GM12872 (cell line): Measurements from ENCODE around the gene TTLL9.

Source experiments
- CTCF ChIP-seq: IDR thresholded peaks from 3 replicates; pipeline ENCODE4 v1.5.1; 2011; ENCODE audit warnings: low read depth, mild to moderate bottlenecking, low read length, moderate library complexity; ENCODE audit not compliant: insufficient read depth

TTLL9 gene

GRCh38 chr20:31981784-31982183 lies 111.3 kb downstream of the TTLL9 start:
- TF ChIP-seq CTCF = no peak

- TF ChIP-seq CTCF = no peak
Measured at GRCh38 chr20:31984981-31985471, 114.6 kb downstream of the TTLL9 start.

DNA sequence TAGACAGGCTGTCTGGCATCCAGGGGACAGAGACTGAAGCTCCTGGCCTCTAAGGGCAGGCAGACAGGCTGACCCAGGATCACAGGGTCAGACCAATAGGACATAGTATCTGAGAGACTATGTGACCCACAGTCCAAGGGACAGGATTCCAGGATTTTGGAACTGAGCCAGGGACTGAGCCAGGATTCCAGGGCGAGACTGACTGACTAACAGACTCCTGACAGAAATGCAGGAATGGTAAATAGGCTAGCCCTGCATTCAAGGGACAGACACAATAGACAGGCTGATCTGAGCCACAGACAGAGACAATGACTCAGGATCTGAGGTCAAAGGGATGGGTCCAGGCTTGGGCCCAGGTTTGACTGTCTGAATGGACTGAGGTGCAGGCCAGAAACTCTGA lies 117.3 kb downstream of the TTLL9 start:
- TF ChIP-seq CTCF = no peak

- no peak for TF ChIP-seq CTCF
Measured at GRCh38 chr20:31988430-31989015, 118.1 kb downstream of the TTLL9 start.

DNA sequence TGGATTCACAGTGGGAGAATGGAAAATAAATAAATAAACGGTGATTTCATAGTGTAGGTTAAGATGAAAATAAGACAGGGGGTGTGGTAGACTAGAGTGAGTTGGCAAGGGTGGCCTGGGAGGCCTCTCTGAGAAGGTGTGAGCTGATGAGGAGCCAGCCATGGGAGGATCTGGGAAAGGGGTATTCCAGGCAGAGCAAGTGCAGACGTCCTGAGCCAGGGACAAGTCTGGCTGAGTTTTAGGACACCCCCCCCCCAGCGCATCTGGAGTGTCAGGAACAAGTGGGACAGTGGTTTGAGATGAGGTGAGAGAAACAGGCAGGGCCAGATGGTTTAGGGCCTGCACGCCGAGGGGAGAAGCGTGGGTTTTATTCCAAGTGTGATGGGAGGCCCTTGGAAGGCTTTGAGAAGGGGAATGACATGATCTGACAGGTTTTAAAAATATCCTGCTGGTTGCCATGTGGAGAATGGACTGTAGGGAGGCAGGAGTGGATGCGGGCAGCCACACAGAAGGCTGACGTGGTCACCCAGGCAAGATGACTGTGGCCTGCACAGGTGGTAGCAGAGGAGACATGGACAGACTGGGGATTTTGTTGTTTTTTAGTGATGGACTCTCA lies 118.7 kb downstream of the TTLL9 start:
- TF ChIP-seq CTCF = no peak

- TF ChIP-seq CTCF = no peak
Measured at GRCh38 chr20:31990641-31991338, 120.4 kb downstream of the TTLL9 start.

DNA sequence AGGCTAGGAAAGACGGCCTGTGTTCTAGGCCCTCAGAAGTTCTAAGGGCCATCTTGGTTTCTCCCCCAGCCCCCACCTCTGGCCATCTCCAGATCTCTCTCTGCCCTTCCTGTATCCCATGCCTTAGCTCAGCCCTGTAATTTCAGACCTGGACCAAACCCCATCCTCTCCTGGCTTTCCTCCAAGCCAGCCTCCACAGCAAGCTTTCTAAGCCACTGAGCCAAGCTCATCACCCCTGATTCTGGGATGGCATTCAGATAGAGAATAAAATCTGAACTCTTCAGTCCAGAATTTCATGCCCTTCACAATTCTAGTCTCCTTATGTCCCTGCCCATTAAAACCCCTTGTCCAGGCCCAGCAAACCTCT lies 120.9 kb downstream of the TTLL9 start:
- no peak for TF ChIP-seq CTCF
